A549 (cell line): ENCODE data around the gene USP25. TPM values are rescaled to one million over a fixed set of nuclear protein-coding genes. Genes with fewer than 3 reads are reported as not detected.

Experiments used
- ATAC-seq, 2 experiments: fragments of 200-7000 bp in 1 of 2; fragments of >200 bp in 1 of 2; cut with Nextera tagmentation in 1 of 2; cut with Tn5 transposase in 1 of 2; 3 replicates each; pipeline versions ENCODE4 v1.8.0 to v1.9.1; 2018 to 2020; ENCODE audit warnings: mild to moderate bottlenecking in 1 of 2, moderate library complexity in 1 of 2
- CTCF ChIA-PET: fragments of 300-600 bp; sonication (Branson Sonifier 250); formaldehyde crosslinking; extraction: SDS; loops from one replicate; lab custom pipeline; 2021; ENCODE audit warnings: antibody characterized with exemption, inconsistent platforms; lab: Yijun Ruan, JAX
- POLR2A ChIA-PET: fragments of 350-600 bp; formaldehyde crosslinking; extraction: SDS; loops from one replicate; lab custom pipeline; 2021; ENCODE audit warnings: antibody characterized with exemption, inconsistent platforms; lab: Yijun Ruan, JAX
- DNase-seq, 2 experiments: peaks; one replicate each; pipeline versions ENCODE4 v3.0.0 to v3.0.0-alpha.2; 2011 to 2016; ENCODE audit warnings: low read depth in 1 of 2, low spot score in 1 of 2
- FAIRE-seq: peaks from 2 replicates; lab custom pipeline; 2011; peaks lifted over from hg19 to GRCh38; lab: Jason Lieb, UNC
- H3K27ac ChIP-seq, 2 experiments: fragments of >200 bp; sonication (Bioruptor Twin); formaldehyde crosslinking; 3 replicates each; pipeline ENCODE4 v1.5.1; 2016 to 2017
- H3K4me1 ChIP-seq: fragments of >200 bp; sonication (Bioruptor Twin); formaldehyde crosslinking; 3 replicates; pipeline ENCODE4 v1.6.1; 2016
- H3K4me2 ChIP-seq: fragments of >200 bp; sonication (Bioruptor Twin); formaldehyde crosslinking; 3 replicates; pipeline ENCODE4 v1.6.1; 2016
- H3K4me3 ChIP-seq: fragments of >200 bp; sonication (Bioruptor Twin); formaldehyde crosslinking; 3 replicates; pipeline ENCODE4 v1.5.1; 2016
- H3K9me3 ChIP-seq: fragments of >200 bp; sonication (Bioruptor Twin); formaldehyde crosslinking; 3 replicates; pipeline ENCODE4 v1.6.1; 2016
- ATOH8 ChIP-seq: fragments of 250-450 bp; sonication (Bioruptor Pico); IDR thresholded peaks from 2 replicates; pipeline ENCODE4 v1.5.0; 2020; ENCODE audit warnings: low read depth, mild to moderate bottlenecking, moderate library complexity
- CBX8 ChIP-seq: fragments of 200-600 bp; sonication (generic); IDR thresholded peaks from 2 replicates; pipeline ENCODE4 v1.6.1; 2016
- CEBPB ChIP-seq, 2 experiments: fragments of >200 bp in 1 of 2; sonication (Bioruptor Twin) in 1 of 2; formaldehyde crosslinking in 1 of 2; IDR thresholded peaks; 2 replicates each; pipeline ENCODE4 v1.6.1; 2012 to 2016
- CHD2 ChIP-seq: fragments of 150-350 bp; IDR thresholded peaks from 2 replicates; pipeline ENCODE4 v1.6.1; 2014; ENCODE audit warnings: low read length; ENCODE audit not compliant: partially characterized antibody
- CTCF ChIP-seq: fragments of >200 bp; sonication (Bioruptor Twin); formaldehyde crosslinking; IDR thresholded peaks from 3 replicates; pipeline ENCODE4 v1.5.1; 2016
- EHMT2 ChIP-seq: fragments of 200-600 bp; sonication (generic); IDR thresholded peaks from 2 replicates; pipeline ENCODE4 v1.6.1; 2016; ENCODE audit warnings: antibody characterized with exemption, low read depth, mild to moderate bottlenecking, moderate library complexity
- ELK1 ChIP-seq: fragments of 150-350 bp; IDR thresholded peaks from 2 replicates; pipeline ENCODE4 v1.6.1; 2014; ENCODE audit warnings: low read depth, mild to moderate bottlenecking, low read length
- EP300 ChIP-seq, 2 experiments: fragments of >200 bp; sonication (Bioruptor Twin); formaldehyde crosslinking; IDR thresholded peaks; 2 replicates in 1 of 2; 3 replicates in 1 of 2; pipeline ENCODE4 v1.6.1; 2016 to 2017
- FOSL2 ChIP-seq, 2 experiments: fragments of 450-650 bp in 1 of 2; fragments of >200 bp in 1 of 2; sonication (Bioruptor Twin) in 1 of 2; formaldehyde crosslinking; IDR thresholded peaks; 2 replicates each; pipeline versions ENCODE4 v1.5.0 to v1.6.1; 2016 to 2020; ENCODE audit warnings: mild to moderate bottlenecking in 1 of 2, moderate library complexity in 1 of 2
- GATA3 ChIP-seq: IDR thresholded peaks from 2 replicates; pipeline ENCODE4 v1.6.1; 2012; ENCODE audit warnings: borderline replicate concordance
- HDAC2 ChIP-seq: fragments of 200-600 bp; sonication (generic); IDR thresholded peaks from 2 replicates; pipeline ENCODE4 v1.6.1; 2016
- HES2 ChIP-seq: fragments of >200 bp; sonication (Bioruptor Twin); formaldehyde crosslinking; IDR thresholded peaks from 2 replicates; pipeline ENCODE4 v1.6.1; 2016
- HEYL ChIP-seq: fragments of 250-450 bp; sonication (Bioruptor Pico); IDR thresholded peaks from 2 replicates; pipeline ENCODE4 v1.8.0; 2021; ENCODE audit warnings: mild to moderate bottlenecking, moderate library complexity
- HOXA7 ChIP-seq: fragments of 250-450 bp; sonication (Bioruptor Pico); IDR thresholded peaks from 2 replicates; pipeline ENCODE4 v1.5.0; 2020; ENCODE audit warnings: mild to moderate bottlenecking, moderate library complexity
- JUN ChIP-seq, 2 experiments: fragments of >200 bp; sonication (Bioruptor Twin); formaldehyde crosslinking; IDR thresholded peaks; 2 replicates in 1 of 2; 3 replicates in 1 of 2; pipeline ENCODE4 v1.6.1; 2016 to 2017
- MYC ChIP-seq: IDR thresholded peaks from 2 replicates; pipeline ENCODE4 v1.6.1; 2012; ENCODE audit warnings: mild to moderate bottlenecking, inconsistent platforms, low read length, improper control_type of control experiment, borderline replicate concordance
- NFE2L2 ChIP-seq: fragments of 150-350 bp; conservative IDR thresholded peaks from 2 replicates; pipeline ENCODE4 v1.6.1; 2014; ENCODE audit warnings: low read length
- NPAS2 ChIP-seq: fragments of 250-450 bp; sonication (Bioruptor Pico); IDR thresholded peaks from 2 replicates; pipeline ENCODE4 v1.8.0; 2022; ENCODE audit warnings: mild to moderate bottlenecking, moderate library complexity, borderline replicate concordance
- PBX3 ChIP-seq: IDR thresholded peaks from 2 replicates; pipeline ENCODE4 v1.6.1; 2012
- PHF8 ChIP-seq: fragments of 200-600 bp; sonication (generic); IDR thresholded peaks from 2 replicates; pipeline ENCODE4 v1.6.1; 2016; ENCODE audit warnings: low read depth, mild to moderate bottlenecking, antibody characterized with exemption, moderate library complexity, borderline replicate concordance
- POLR2AphosphoS2 ChIP-seq: conservative IDR thresholded peaks from 2 replicates; pipeline ENCODE4 v1.6.1; 2012; ENCODE audit warnings: low read length, improper control_type of control experiment, inconsistent platforms
- RCOR1 ChIP-seq: fragments of 150-350 bp; IDR thresholded peaks from 2 replicates; pipeline ENCODE4 v1.6.1; 2014; ENCODE audit warnings: antibody characterized with exemption, low read length, low read depth
- RFX5 ChIP-seq: fragments of 450-650 bp; IDR thresholded peaks from 2 replicates; pipeline ENCODE4 v1.7.1; 2014; ENCODE audit warnings: antibody characterized with exemption, mild to moderate bottlenecking, moderate library complexity
- SMC3 ChIP-seq: fragments of >200 bp; sonication (Bioruptor Twin); formaldehyde crosslinking; IDR thresholded peaks from 3 replicates; pipeline ENCODE4 v1.6.1; 2018; ENCODE audit warnings: inconsistent platforms
- SREBF2 ChIP-seq: fragments of 450-650 bp; IDR thresholded peaks from 2 replicates; pipeline ENCODE4 v1.6.1; 2014; ENCODE audit warnings: mild to moderate bottlenecking, moderate library complexity
- ZC3H11A ChIP-seq: fragments of 450-650 bp; IDR thresholded peaks from 2 replicates; pipeline ENCODE4 v1.6.1; 2014; ENCODE audit warnings: antibody characterized with exemption, mild to moderate bottlenecking
- ZFP36 ChIP-seq: fragments of 450-650 bp; IDR thresholded peaks from 2 replicates; pipeline ENCODE4 v1.6.1; 2014; ENCODE audit warnings: borderline replicate concordance; ENCODE audit not compliant: partially characterized antibody
- ZNF302 ChIP-seq: fragments of 250-450 bp; sonication (Bioruptor Pico); IDR thresholded peaks from 2 replicates; pipeline ENCODE4 v1.9.0; 2021; ENCODE audit warnings: inconsistent platforms, mild to moderate bottlenecking, moderate library complexity
- WGBS: methylation state at CpG from one replicate; pipeline ENCODE4 v1.1.6; 2017; ENCODE audit errors: missing lambda C conversion rate; 5-methylcytosine and 5-hydroxymethylcytosine counted together
- polyA plus RNA-seq, 4 experiments: library from polyadenylated mRNA; depleted of rRNA in 3 of 4; stranded (reverse); fragments of >200 nt; fragmentation: RNase III in 1 of 4; extraction: RNeasy Plus Mini Kit Qiagen cat#74134 plus additional on column Dnase treatment in 1 of 4; gene quantifications; 2 replicates in 3 of 4; 3 replicates in 1 of 4; pipeline ENCODE4 v1.2.3, GENCODE V29; 2011 to 2017

Gene USP25
- polyA plus RNA-seq, 2 of the 4 experiments (the other 2 are of a cell fraction), result 15.3 to 33.5 TPM

GRCh38 chr21:15788847-15789523, 59.2 kb downstream of the USP25 start:
- DNase-seq, result no peak

GRCh38 chr21:15793109-15793508, 63.3 kb downstream of the USP25 start:
- POLR2A ChIA-PET, result no interaction called here
- Histone ChIP-seq H3K4me2 (no peak overlapping the region), H3K4me1 (peaks cover 40% of the 10 kb centered on the region), H3K4me3 (no peak overlapping the region), H3K27ac (no peak overlapping the region), H3K9me3 (no peaks in the 10 kb centered on the region)
- DNase-seq (no peak), FAIRE-seq (no peak), ATAC-seq (no peak)
- CTCF ChIA-PET, result no interaction called here
- no peak for TF ChIP-seq FOSL2 (IDR thresholded peaks at IDR 0.05)
- no peak for TF ChIP-seq FOSL2 (CRISPR knock-in tag; IDR thresholded peaks at IDR 0.05)
- no peak for TF ChIP-seq CTCF
- no peak for TF ChIP-seq SMC3
- no peak for TF ChIP-seq HES2
- TF ChIP-seq MYC, result no peak
- no peak for TF ChIP-seq EP300 (IDR thresholded peaks at IDR 0.05)
- TF ChIP-seq PHF8, result no peak
- no peak for TF ChIP-seq HEYL
- TF ChIP-seq ZFP36, result no peak
- TF ChIP-seq HOXA7, result no peak
- TF ChIP-seq EHMT2, result no peak
- no peak for TF ChIP-seq ZNF302
- no peak for TF ChIP-seq ZC3H11A
- TF ChIP-seq HDAC2, result no peak

More at GRCh38 chr21:15788847-15789523, 59.2 kb downstream of the USP25 start:
- peak overlapping the region; percentile 14; the same call in 1 of the 3 replicates for H3K4me2 ChIP-seq
- no peak for TF ChIP-seq RFX5
- TF ChIP-seq JUN (IDR thresholded peaks at IDR 0.05), result no peak
- TF ChIP-seq RCOR1, result no peak
- no peak for TF ChIP-seq GATA3
- no peak for TF ChIP-seq CEBPB (IDR thresholded peaks at IDR 0.05)
- TF ChIP-seq CBX8, result no peak
- no peak for TF ChIP-seq CHD2
- no peak for TF ChIP-seq MYC
- TF ChIP-seq POLR2AphosphoS2, result no peak
- no peak for TF ChIP-seq CTCF
- TF ChIP-seq NPAS2 (CRISPR knock-in tag), result no peak
- TF ChIP-seq ZC3H11A, result no peak
- no peak for TF ChIP-seq SREBF2
- no peak for TF ChIP-seq ATOH8 (CRISPR knock-in tag)
- no peak for TF ChIP-seq ELK1
- no peak for TF ChIP-seq PBX3
- no peak for TF ChIP-seq NFE2L2
- POLR2A ChIA-PET, result no interaction called here
- CTCF ChIA-PET, result no interaction called here
- no peak overlapping the region for H3K27ac ChIP-seq
- H3K9me3 ChIP-seq, result no peaks in the 10 kb centered on the region
- WGBS, result 57% methylated on average over 4 of the region's 4 CpGs
- no peak for FAIRE-seq
- H3K4me3 ChIP-seq, result no peak overlapping the region
- peak in 1 of 2 experiments; percentile 42; a peak in 3 of 6 replicates for ATAC-seq
- peaks cover 17% of the 10 kb centered on the region for H3K4me1 ChIP-seq
